OCI-LY1 (cell line): ENCODE measurements around the gene GNAT1.
A peak's percentile ranks its signal among the peaks of the same experiment; 100 is the strongest.

ENCODE experiments used
- H2AFZ ChIP-seq: fragments of 200-600 bp; sonication (generic), shearing (Covaris generic); 2 replicates; pipeline ENCODE4 v1.6.0; 2014; ENCODE audit warnings: antibody characterized with exemption, mild to moderate bottlenecking, low read length
- H3F3A ChIP-seq: fragments of 200-600 bp; sonication (generic), shearing (Covaris generic); 2 replicates; pipeline ENCODE4 v1.6.0; 2014; ENCODE audit warnings: mild to moderate bottlenecking, antibody characterized with exemption, low read length, moderate library complexity; ENCODE audit not compliant: insufficient read depth
- H3K27ac ChIP-seq: fragments of 200-600 bp; sonication (generic); 2 replicates; pipeline ENCODE4 v1.5.1; 2014; ENCODE audit warnings: low read length, mixed run types, mild to moderate bottlenecking, low read depth; ENCODE audit not compliant: poor library complexity, severe bottlenecking
- H3K27me3 ChIP-seq: fragments of 200-600 bp; sonication (generic); 2 replicates; pipeline ENCODE4 v1.6.0; 2014; ENCODE audit warnings: antibody characterized with exemption, mild to moderate bottlenecking, low read length, moderate library complexity; ENCODE audit not compliant: insufficient read depth
- H3K36me3 ChIP-seq: fragments of 200-600 bp; sonication (generic); 2 replicates; pipeline ENCODE4 v1.6.1; 2014; ENCODE audit warnings: mild to moderate bottlenecking, antibody characterized with exemption, low read length, moderate library complexity, mixed read lengths; ENCODE audit not compliant: insufficient read depth
- H3K4me1 ChIP-seq: fragments of 200-600 bp; sonication (generic); 2 replicates; pipeline ENCODE4 v1.5.1; 2014; ENCODE audit warnings: mild to moderate bottlenecking, low read length, moderate library complexity; ENCODE audit not compliant: insufficient read depth, severe bottlenecking
- H3K4me2 ChIP-seq: fragments of 200-600 bp; sonication (generic), shearing (Covaris generic); 2 replicates; pipeline ENCODE4 v1.6.1; 2014; ENCODE audit warnings: low read length
- H3K4me3 ChIP-seq: fragments of 200-600 bp; sonication (generic); 2 replicates; pipeline ENCODE4 v1.5.1; 2014; ENCODE audit warnings: low read length, low read depth, mild to moderate bottlenecking, mixed read lengths; ENCODE audit not compliant: poor library complexity, severe bottlenecking
- H3K79me2 ChIP-seq: fragments of 200-600 bp; shearing (Covaris generic); 2 replicates; pipeline ENCODE4 v1.6.1; 2016; ENCODE audit warnings: mixed run types, low read length, mixed read lengths; ENCODE audit not compliant: insufficient read depth
- H3K9ac ChIP-seq: fragments of 200-600 bp; sonication (generic), shearing (Covaris generic); 2 replicates; pipeline ENCODE4 v1.6.1; 2014; ENCODE audit warnings: mild to moderate bottlenecking, low read length, mixed read lengths
- H3K9me2 ChIP-seq: fragments of 200-600 bp; sonication (generic), shearing (Covaris generic); 2 replicates; pipeline ENCODE4 v1.6.1; 2014; ENCODE audit warnings: low read depth, mild to moderate bottlenecking, low read length, mixed read lengths
- H3K9me3 ChIP-seq: fragments of 200-600 bp; shearing (Covaris generic); 2 replicates; pipeline ENCODE4 v1.6.1; 2014; ENCODE audit warnings: low read length, mixed read lengths
- H4K20me1 ChIP-seq: fragments of 200-600 bp; sonication (generic), shearing (Covaris generic); 2 replicates; pipeline ENCODE4 v1.6.0; 2016; ENCODE audit warnings: mild to moderate bottlenecking, low read length; ENCODE audit not compliant: insufficient read depth
- CTCF ChIP-seq: fragments of 200-600 bp; sonication (generic), shearing (Covaris generic); IDR thresholded peaks from 2 replicates; pipeline ENCODE4 v1.5.1; 2017; ENCODE audit warnings: mild to moderate bottlenecking, antibody characterized with exemption, low read length, moderate library complexity, mixed read lengths
- EZH2 ChIP-seq: fragments of 200-600 bp; sonication (generic), shearing (Covaris generic); IDR thresholded peaks from 2 replicates; pipeline ENCODE4 v1.8.0; 2017; ENCODE audit warnings: borderline replicate concordance, mixed run types, mild to moderate bottlenecking, antibody characterized with exemption, low read length, moderate library complexity, mixed read lengths

GNAT1 gene

GRCh38 chr3:50190936-50191660 is at the start of gene GNAT1:
Gene GNAT1 (plus strand): TSS chr3:50191610. CDS start chr3:50191726, 116 bp downstream.
- TF ChIP-seq CTCF (no peak), EZH2 (no peak)
- peaks cover 6% of the 10 kb centered on the region for H3K4me1 ChIP-seq

GRCh38 chr3:50146316-50146901 is 45.0 kb upstream of the GNAT1 start:
- Histone ChIP-seq H2AFZ (no peak overlapping the region), H3K4me3 (no peak overlapping the region), H3K4me2 (no peak overlapping the region), H3K9ac (no peak overlapping the region), H4K20me1 (no peaks in the 10 kb centered on the region), H3K36me3 (no peaks in the 10 kb centered on the region), H3F3A (no peaks in the 10 kb centered on the region), H3K27ac (no peak overlapping the region), H3K27me3 (peaks cover 4% of the 10 kb centered on the region), H3K4me1 (no peaks in the 10 kb centered on the region), H3K9me2 (no peaks in the 10 kb centered on the region), H3K79me2 (no peaks in the 10 kb centered on the region), H3K9me3 (no peaks in the 10 kb centered on the region)
- TF ChIP-seq EZH2 (no peak), CTCF (0 out of 2 replicates have a peak, but pooled peaks have one; percentile 6)

More at GRCh38 chr3:50190936-50191660, at the start of gene GNAT1:
- Histone ChIP-seq H3K27ac (no peak within 1 kb of the TSS), H4K20me1 (no peaks in the 10 kb centered on the region), H3K79me2 (no peaks in the 10 kb centered on the region), H3K4me3 (no peak within 1 kb of the TSS), H2AFZ (no peak within 1 kb of the TSS), H3K9ac (no peak within 1 kb of the TSS), H3K4me2 (no peak within 1 kb of the TSS), H3F3A (no peaks in the 10 kb centered on the region), H3K36me3 (no peaks in the 10 kb centered on the region), H3K9me2 (no peaks in the 10 kb centered on the region), H3K9me3 (no peaks in the 10 kb centered on the region), H3K27me3 (no peaks in the 10 kb centered on the region)

- Histone ChIP-seq H3K9ac (no peak overlapping the region), H3K4me1 (no peaks in the 10 kb centered on the region), H3K79me2 (no peaks in the 10 kb centered on the region), H2AFZ (no peak overlapping the region), H3K9me2 (no peaks in the 10 kb centered on the region), H3K9me3 (no peaks in the 10 kb centered on the region), H4K20me1 (no peaks in the 10 kb centered on the region), H3K4me2 (no peak overlapping the region), H3K36me3 (no peaks in the 10 kb centered on the region), H3K27me3 (peaks cover 4% of the 10 kb centered on the region), H3K27ac (no peak overlapping the region), H3F3A (no peaks in the 10 kb centered on the region), H3K4me3 (no peak overlapping the region)
- TF ChIP-seq EZH2 (no peak), CTCF (no peak)
Observed at GRCh38 chr3:50147016-50147415, 44.4 kb upstream of the GNAT1 start.
